Mammary microvascular endothelial cell (primary cell): ENCODE data around the gene SYK. TPM values are rescaled to one million over a fixed set of nuclear protein-coding genes. Genes with fewer than 3 reads are reported as not detected.

ENCODE experiments used
- total RNA-seq: library from RNA; depleted of rRNA; stranded (reverse); fragments of >200 nt; gene quantifications from 2 replicates; pipeline ENCODE4 v1.2.3, GENCODE V29; 2015

Gene SYK
- not detected in 2 replicates for total RNA-seq

GRCh38 chr9:90801241-90801972, at the start of gene SYK:
Gene SYK, plus strand, starts transcription at chr9:90801819. Its CDS starts 42,080 bp downstream, at chr9:90843899.

Other genes with a start within 250 kb of the SYK start
- not detected in 2 replicates for gene DIRAS2, start 159.0 kb upstream of the SYK start, total RNA-seq